ENCODE measurements around the gene CTNND2.

Gene CTNND2

DNA sequence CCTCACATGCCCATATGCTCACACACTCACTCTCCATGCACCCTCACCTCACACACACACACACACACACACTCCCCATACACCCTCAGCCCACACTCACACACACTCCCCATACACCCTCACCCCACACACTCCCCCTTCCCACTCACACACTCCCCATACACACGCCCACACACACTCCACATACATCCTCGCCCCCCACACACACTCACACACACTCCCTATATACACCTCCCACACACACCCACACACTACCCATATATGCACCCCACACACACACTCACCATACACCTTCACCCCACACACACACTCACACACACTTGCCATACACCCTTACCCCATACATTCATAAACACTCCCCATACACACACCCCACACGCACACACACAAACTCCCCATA, 592.5 kb downstream of the CTNND2 start:
- DNase-seq (ENCODE audit: low read depth, low spot score): no peak
- no peak for TF ChIP-seq CTCF (IDR thresholded peaks at IDR 0.05; ENCODE audit: low read depth, low read length)
- H3K4me3 ChIP-seq (ENCODE audit: low read depth, low read length): no peak overlapping the region
- in situ Hi-C loops (cut with HindIII; ENCODE audit: low sequenced_read_pairs): no loop called here

DNA sequence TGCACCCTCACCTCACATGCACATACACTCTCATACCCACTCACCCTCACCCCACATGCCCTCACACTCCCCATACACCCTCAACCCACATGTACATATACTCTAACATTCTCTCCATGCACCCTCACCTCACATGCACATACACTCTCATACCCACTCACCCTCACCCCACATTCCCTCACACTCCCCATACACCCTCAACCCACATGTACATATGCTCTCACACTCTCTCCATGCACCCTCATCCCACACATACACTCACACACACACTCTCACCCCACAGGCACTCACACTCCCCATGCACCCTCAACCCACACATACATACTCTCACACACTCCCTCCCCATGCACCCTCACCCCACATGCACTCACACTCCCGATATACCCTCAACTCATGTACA, 593.0 kb downstream of the CTNND2 start:
- DNase-seq (ENCODE audit: low read depth, low spot score): no peak
- H3K4me3 ChIP-seq (ENCODE audit: low read depth, low read length): no peak overlapping the region
- in situ Hi-C loops (cut with HindIII; ENCODE audit: low sequenced_read_pairs): no loop called here
- no peak for TF ChIP-seq CTCF (IDR thresholded peaks at IDR 0.05; ENCODE audit: low read depth, low read length)

DNA sequence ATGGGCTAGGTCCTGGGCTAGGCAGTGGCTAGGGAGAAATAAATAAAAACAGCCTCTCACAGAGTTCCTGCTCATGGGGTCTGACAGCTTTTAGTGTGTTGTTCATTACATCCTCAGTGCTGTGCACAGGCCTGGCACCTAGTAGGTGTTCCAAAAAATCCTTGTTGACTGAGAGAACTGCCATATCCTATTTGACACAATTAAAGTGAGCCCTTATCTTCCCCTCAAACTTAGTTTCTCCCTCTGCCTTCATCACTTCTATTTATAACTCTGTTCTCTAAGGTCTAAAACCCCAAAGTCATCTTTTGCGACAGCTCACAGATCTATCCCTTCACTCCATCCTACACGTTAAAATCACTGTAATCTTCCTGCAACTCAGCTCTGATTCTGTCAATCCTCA, 594.1 kb downstream of the CTNND2 start:
- TF ChIP-seq CTCF (IDR thresholded peaks at IDR 0.05; ENCODE audit: low read depth, low read length): no peak
- H3K4me3 ChIP-seq (ENCODE audit: low read depth, low read length): no peak overlapping the region
- in situ Hi-C loops (cut with HindIII; ENCODE audit: low sequenced_read_pairs): no loop called here
- DNase-seq (ENCODE audit: low read depth, low spot score): no peak

GRCh38 chr5:11306365-11306764, 597.9 kb downstream of the CTNND2 start:
- TF ChIP-seq CTCF (IDR thresholded peaks at IDR 0.05; ENCODE audit: low read depth, low read length): no peak
- in situ Hi-C loops (cut with HindIII; ENCODE audit: low sequenced_read_pairs): no loop called here
- no peak overlapping the region for H3K4me3 ChIP-seq (ENCODE audit: low read depth, low read length)
- DNase-seq (ENCODE audit: low read depth, low spot score): no peak

GRCh38 chr5:11305245-11305644, 599.0 kb downstream of the CTNND2 start:
- TF ChIP-seq CTCF (IDR thresholded peaks at IDR 0.05; ENCODE audit: low read depth, low read length): no peak
- in situ Hi-C loops (cut with HindIII; ENCODE audit: low sequenced_read_pairs): no loop called here
- no peak overlapping the region for H3K4me3 ChIP-seq (ENCODE audit: low read depth, low read length)
- DNase-seq (ENCODE audit: low read depth, low spot score): no peak

GRCh38 chr5:11304641-11305040, 599.6 kb downstream of the CTNND2 start:
- DNase-seq (ENCODE audit: low read depth, low spot score): no peak
- no peak for TF ChIP-seq CTCF (IDR thresholded peaks at IDR 0.05; ENCODE audit: low read depth, low read length)
- no peak overlapping the region for H3K4me3 ChIP-seq (ENCODE audit: low read depth, low read length)
- in situ Hi-C loops (cut with HindIII; ENCODE audit: low sequenced_read_pairs): no loop called here

DNA sequence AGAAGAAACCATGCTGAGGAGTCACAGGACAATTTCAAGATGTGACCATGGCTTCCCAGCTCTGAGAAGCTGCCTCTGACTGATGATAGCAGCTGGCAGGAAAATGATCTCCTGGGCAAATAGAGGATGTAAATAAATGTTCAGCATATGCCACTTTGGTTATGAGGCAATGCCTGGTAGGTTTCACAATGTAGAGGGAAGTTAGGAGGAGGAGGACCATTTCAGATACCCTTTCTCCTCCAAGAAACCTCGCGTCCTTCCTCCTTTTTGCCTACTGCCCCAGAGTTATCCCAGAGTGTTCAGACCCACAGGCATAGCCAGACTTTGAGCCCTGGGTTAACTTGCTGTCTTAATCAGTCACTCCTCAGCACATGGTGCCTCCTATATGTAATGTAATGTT, 601.6 kb downstream of the CTNND2 start:
- no peak for DNase-seq (ENCODE audit: low read depth, low spot score)
- H3K4me3 ChIP-seq (ENCODE audit: low read depth, low read length): no peak overlapping the region
- no peak for TF ChIP-seq CTCF (IDR thresholded peaks at IDR 0.05; ENCODE audit: low read depth, low read length)
- in situ Hi-C loops (cut with HindIII; ENCODE audit: low sequenced_read_pairs): no loop called here
